ENCODE data around the gene PTX4.

The PTX4 gene

GRCh38 chr16:1499756-1500464 lies 11.2 kb upstream of the PTX4 start:
- no peak for TF ChIP-seq GATA2 (IDR thresholded peaks at IDR 0.05; ENCODE audit: low read depth, low read length)
- no peak for TF ChIP-seq GATA3 (IDR thresholded peaks at IDR 0.05; ENCODE audit: low read depth, low read length)

DNA sequence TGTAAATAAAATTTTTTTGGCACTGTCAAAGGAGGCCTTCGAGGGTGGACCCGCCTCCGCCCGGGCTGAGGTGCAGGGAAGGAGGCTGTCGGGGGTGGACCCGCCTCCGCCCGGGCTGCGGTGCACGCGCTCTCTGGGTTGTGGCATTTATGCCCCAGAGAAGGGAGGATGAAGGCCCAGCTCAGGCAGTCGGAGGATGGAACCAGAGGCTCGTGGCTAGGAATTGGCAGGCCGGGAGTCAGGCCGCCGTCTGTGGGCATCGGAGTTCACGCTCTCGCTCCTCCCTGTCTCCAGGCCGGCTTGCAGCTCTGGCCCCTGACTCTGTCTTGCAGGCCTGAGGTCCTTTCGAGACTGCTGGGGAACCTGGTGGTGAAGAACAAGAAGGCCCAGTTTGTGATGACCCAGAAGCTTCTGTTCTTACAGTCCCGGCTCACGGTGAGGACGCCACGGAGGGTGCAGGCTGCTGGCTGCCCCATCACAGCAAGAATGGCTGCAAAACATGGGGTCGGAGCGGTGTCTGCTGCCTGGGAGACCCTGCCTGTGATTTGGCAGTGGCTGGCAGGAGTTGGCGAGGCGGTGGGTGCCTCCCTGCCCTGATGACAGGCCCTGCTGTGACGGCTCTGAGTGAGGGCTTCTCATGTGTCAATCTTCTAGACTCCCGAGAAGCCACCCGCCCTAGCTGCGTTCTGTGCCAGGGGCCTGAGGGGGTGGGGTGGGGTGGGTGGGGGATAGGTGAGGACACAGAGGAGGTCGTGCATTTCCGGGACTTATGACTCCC lies 10.3 kb upstream of the PTX4 start:
- TF ChIP-seq GATA3 (IDR thresholded peaks at IDR 0.05; ENCODE audit: low read depth, low read length) = no peak
- no peak for TF ChIP-seq GATA2 (IDR thresholded peaks at IDR 0.05; ENCODE audit: low read depth, low read length)

DNA sequence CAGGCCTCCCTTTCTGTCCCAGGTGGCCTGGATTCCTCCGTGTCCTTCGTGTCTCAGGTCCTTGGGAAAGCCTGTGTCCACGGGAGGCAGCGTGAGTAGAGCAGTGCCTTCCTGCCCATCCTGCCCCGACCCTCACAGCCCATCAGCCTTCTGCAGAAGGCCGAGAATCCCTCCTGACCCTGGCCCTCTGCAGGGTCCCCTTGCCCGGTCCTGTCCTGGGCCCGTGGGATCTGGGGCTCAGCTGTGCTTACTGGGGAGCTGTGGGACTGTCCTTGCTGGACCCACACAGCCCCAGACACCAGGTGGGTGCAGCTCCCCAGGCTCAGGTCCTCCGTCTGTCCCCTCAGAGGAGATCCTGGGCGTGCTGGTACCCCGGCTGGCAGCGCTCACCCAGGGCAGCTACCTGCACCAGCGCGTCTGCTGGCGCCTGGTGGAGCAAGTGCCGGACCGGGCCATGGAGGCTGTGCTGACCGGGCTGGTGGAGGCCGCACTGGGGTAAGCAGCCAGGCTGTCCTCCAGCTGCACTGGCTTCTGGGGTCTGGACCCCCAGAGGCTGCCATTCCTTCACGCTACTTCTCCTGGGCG lies 8.4 kb upstream of the PTX4 start:
- TF ChIP-seq GATA2 (IDR thresholded peaks at IDR 0.05; ENCODE audit: low read depth, low read length) = no peak
- no peak for TF ChIP-seq GATA3 (IDR thresholded peaks at IDR 0.05; ENCODE audit: low read depth, low read length)

DNA sequence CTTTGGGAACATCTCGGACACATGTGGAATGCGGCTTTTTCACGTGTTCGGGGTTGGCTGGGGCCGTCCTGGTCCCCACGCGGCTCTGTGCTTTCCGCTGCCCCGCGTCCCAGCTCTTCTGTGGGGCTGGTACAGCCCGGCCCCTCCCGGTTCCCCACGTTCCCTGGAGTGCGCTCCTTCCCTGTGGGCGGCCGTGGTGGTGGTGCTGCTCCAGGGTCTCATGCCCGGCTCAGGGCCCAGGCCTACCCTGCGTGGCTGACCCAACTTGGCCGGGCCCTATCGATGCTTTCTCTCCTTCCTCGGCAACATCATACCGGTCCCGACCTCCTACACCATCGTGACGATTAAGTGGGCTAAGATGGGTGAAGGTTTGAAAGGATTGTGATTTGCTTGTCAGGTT lies 7.7 kb upstream of the PTX4 start:
- no peak for TF ChIP-seq GATA3 (IDR thresholded peaks at IDR 0.05; ENCODE audit: low read depth, low read length)

DNA sequence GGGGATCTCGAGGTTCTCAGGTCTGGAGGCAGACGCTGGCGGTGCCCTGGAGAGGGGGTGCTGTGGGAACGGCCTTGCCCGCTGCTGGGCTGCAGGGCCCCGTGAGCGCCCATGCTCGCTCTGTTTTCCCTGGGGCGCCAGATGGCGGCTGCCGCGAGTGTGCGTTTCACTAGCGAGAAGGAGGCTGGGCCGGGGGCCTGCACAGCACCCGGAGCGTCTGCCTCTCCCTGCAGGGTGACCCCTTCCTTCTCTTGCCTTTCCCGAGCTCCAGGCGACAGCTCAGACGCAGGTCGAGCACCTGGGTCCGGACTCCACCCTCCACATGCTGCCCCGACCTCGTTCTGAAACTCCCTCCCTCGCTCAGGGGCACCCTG lies 7.1 kb upstream of the PTX4 start:
- no peak for TF ChIP-seq GATA2 (IDR thresholded peaks at IDR 0.05; ENCODE audit: low read depth, low read length)

DNA sequence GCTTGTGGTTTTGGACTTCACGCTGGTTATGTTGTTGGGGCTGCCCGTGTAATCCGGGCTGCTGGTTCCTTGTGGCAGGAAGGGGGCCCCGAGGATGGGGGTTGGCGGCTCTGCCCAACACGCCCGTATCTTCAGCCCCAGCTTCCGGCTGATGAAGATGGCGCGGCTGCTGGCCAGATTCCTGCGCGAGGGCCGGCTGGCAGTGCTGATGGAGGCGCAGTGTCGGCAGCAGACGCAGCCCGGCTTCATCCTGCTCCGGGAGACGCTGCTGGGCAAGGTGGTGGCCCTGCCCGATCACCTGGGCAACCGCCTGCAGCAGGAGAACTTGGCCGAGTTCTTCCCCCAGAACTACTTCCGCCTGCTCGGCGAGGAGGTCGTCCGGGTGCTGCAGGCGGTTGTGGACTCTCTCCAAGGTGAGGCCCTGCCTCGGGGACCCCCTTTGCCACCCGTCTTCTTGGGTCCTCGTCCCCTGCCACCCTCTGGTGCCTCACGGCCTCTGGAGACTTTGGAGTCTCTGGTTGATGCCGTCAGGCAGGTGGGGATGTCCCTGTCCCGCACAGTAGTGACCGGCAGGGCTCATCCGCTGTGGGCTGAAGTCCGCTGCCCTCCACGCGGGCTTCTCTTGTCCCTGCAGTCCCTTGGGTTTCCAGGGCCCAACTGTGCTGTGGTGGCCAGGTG lies 6.6 kb upstream of the PTX4 start:
- TF ChIP-seq GATA2 (IDR thresholded peaks at IDR 0.05; ENCODE audit: low read depth, low read length) (no peak), GATA3 (IDR thresholded peaks at IDR 0.05; ENCODE audit: low read depth, low read length) (no peak)

GRCh38 chr16:1494711-1495110 lies 6.0 kb upstream of the PTX4 start:
- TF ChIP-seq GATA2 (IDR thresholded peaks at IDR 0.05; ENCODE audit: low read depth, low read length) = no peak
- TF ChIP-seq GATA3 (IDR thresholded peaks at IDR 0.05; ENCODE audit: low read depth, low read length) = no peak

DNA sequence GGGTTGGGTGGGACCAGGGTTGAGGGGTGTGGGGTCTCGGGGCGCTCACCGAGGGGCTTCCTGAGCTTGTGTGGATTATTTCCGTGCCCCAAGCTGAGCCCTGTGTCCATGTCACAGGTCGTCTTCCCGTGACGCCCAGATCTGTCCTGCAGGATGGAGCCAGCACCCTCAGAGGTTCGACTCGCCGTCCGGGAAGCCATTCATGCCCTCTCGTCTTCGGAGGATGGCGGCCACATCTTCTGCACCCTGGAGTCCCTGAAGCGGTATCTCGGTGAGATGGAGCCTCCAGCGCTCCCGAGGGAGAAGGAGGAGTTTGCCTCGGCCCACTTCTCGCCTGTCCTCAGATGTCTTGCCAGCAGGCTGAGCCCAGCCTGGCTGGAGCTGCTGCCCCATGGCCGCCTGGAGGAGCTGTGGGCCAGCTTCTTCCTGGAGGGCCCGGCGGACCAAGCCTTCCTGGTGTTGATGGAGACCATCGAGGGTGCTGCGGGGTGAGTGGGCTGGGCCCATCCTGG lies 5.4 kb upstream of the PTX4 start:
- TF ChIP-seq GATA2 (IDR thresholded peaks at IDR 0.05; ENCODE audit: low read depth, low read length) (no peak), GATA3 (IDR thresholded peaks at IDR 0.05; ENCODE audit: low read depth, low read length) (no peak)

- TF ChIP-seq GATA2 (IDR thresholded peaks at IDR 0.05; ENCODE audit: low read depth, low read length) (no peak), GATA3 (IDR thresholded peaks at IDR 0.05; ENCODE audit: low read depth, low read length) (no peak)
These were observed 5.0 kb upstream of the PTX4 start for GRCh38 chr16:1493746-1494094.

DNA sequence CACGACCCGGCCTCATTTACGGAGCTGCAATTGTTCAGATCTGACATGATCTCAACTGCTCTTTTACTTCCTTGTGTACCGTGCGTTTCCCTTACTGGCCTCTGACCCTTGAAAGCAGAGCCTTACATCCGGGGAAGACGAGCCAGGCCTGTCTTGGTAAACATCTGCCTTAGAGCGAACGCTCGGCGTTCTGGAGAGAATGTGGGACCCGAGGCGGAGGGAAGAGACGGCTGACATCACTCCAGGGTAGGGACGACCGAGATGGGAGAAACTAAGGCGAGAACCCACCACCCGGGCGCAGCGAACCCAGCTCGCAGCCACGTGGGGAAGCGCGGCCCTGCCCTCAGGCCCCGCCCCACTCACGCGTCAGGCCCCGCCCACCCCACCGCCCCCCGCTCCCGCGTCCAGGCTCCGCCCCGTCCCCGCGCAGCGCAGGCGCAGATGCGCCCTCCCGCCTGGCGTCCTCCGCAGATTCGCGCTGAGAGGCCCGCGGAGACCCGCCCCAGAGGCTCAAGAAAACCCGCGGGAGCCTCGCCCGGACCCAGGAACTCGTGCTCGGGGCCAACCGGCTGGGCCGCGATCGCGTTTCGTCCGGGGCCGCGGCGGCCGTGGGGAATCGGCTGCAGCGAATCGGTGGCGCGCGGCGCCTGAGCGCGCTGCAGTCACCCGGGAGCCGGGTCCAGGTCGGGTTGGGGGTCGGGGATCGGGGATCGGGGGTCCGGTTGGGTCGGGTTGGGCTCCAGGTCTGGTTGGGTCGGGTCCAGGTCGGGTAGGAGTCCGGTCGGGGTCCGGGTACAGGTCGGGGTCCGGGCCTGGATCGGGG lies 4.4 kb upstream of the PTX4 start, which contains the start of gene TELO2:
Gene TELO2 (plus strand): TSS at position 438 of the 823 bp plus-strand sequence. CDS start 922 bp downstream, outside the sequence.
- TF ChIP-seq GATA3 (IDR thresholded peaks at IDR 0.05; ENCODE audit: low read depth, low read length) = no peak
- TF ChIP-seq GATA2 (IDR thresholded peaks at IDR 0.05; ENCODE audit: low read depth, low read length) = no peak

GRCh38 chr16:1492082-1492922 lies 3.6 kb upstream of the PTX4 start:
- TF ChIP-seq GATA3 (IDR thresholded peaks at IDR 0.05; ENCODE audit: low read depth, low read length) (no peak), GATA2 (IDR thresholded peaks at IDR 0.05; ENCODE audit: low read depth, low read length) (no peak)

- no peak for TF ChIP-seq GATA2 (IDR thresholded peaks at IDR 0.05; ENCODE audit: low read depth, low read length)
These were observed 2.6 kb upstream of the PTX4 start for GRCh38 chr16:1491327-1491726.

DNA sequence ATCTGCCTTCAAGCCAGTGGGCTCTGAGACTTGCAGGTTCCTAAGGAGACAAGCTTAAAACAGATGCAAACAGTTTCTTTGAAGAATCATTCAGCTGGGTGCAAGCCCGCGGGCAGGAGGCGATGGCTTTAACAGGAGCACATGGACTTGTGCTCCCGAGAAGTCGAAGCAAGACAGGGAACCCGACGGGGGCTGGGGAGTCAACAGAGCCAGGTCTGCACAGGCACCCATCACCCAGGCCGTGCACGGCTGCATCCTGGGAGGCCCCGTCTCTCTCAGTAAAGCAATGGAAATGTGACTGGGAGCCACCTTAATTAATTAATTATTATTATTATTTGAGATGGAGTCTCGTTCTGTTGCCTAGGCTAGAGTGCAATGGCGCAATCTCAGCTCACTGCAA lies 333 bp upstream of the PTX4 start:
- no peak for TF ChIP-seq GATA3 (IDR thresholded peaks at IDR 0.05; ENCODE audit: low read depth, low read length)
- TF ChIP-seq GATA2 (IDR thresholded peaks at IDR 0.05; ENCODE audit: low read depth, low read length) = no peak
